ENCODE data around the gene DDX54.

DDX54 gene

DNA sequence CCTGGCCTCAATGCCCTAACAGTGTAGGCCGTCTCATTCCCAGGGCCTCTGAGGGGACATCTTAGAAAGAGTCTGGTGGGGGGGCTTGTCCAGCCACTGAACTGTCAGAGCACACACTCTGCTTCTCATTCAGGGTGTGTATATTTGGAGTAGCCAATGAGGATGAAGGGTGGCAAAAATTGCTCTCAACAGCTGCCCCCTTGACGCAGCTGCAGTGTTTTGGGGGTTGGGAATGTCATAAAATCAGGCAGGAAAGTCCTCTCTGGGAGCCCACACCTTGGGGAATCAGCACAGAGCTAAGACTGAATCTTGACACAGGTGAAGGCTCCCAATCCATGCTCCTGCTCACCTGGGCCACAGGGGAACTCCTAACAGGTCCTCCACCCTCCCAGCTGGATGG is 51.2 kb downstream of the DDX54 start:
- Histone ChIP-seq H3K4me3 (ENCODE audit: low read length, poor library complexity, severe bottlenecking) (no peak overlapping the region), H3K79me2 (ENCODE audit: insufficient read depth, low read length) (no peaks in the 10 kb centered on the region), H3K9me3 (ENCODE audit: insufficient read depth, low read depth, low read length) (no peaks in the 10 kb centered on the region), H3K4me2 (ENCODE audit: low read depth, low read length, poor library complexity, severe bottlenecking) (no peak overlapping the region), H2AFZ (ENCODE audit: low read length) (no peak overlapping the region), H3K27me3 (ENCODE audit: insufficient read depth, low read length, poor library complexity, severe bottlenecking) (no peaks in the 10 kb centered on the region), H3K4me1 (ENCODE audit: insufficient read depth, low read length, poor library complexity, severe bottlenecking) (no peaks in the 10 kb centered on the region), H3K36me3 (ENCODE audit: insufficient read depth, low read length) (no peaks in the 10 kb centered on the region), H3F3A (ENCODE audit: low read depth) (no peaks in the 10 kb centered on the region), H3K9ac (ENCODE audit: low read depth, low read length, poor library complexity, severe bottlenecking) (no peak overlapping the region), H3K9me2 (replicated peaks; ENCODE audit: low read depth, low read length) (no peaks in the 10 kb centered on the region), H4K20me1 (ENCODE audit: insufficient read depth, low read length, poor library complexity, severe bottlenecking) (no peaks in the 10 kb centered on the region)
- no peak for TF ChIP-seq EZH2phosphoT487 (IDR thresholded peaks at IDR 0.05; ENCODE audit: borderline replicate concordance)
- TF ChIP-seq, protein P1, sequence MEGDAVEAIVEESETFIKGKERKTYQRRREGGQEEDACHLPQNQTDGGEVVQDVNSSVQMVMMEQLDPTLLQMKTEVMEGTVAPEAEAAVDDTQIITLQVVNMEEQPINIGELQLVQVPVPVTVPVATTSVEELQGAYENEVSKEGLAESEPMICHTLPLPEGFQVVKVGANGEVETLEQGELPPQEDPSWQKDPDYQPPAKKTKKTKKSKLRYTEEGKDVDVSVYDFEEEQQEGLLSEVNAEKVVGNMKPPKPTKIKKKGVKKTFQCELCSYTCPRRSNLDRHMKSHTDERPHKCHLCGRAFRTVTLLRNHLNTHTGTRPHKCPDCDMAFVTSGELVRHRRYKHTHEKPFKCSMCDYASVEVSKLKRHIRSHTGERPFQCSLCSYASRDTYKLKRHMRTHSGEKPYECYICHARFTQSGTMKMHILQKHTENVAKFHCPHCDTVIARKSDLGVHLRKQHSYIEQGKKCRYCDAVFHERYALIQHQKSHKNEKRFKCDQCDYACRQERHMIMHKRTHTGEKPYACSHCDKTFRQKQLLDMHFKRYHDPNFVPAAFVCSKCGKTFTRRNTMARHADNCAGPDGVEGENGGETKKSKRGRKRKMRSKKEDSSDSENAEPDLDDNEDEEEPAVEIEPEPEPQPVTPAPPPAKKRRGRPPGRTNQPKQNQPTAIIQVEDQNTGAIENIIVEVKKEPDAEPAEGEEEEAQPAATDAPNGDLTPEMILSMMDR (conservative IDR thresholded peaks at IDR 0.05; ENCODE audit: low read length) = no peak

GRCh38 chr12:113133666-113134065 is 51.6 kb downstream of the DDX54 start:
- no peaks in the 10 kb centered on the region for H3K36me3 ChIP-seq (ENCODE audit: insufficient read depth, low read length)
- H3K9ac ChIP-seq (ENCODE audit: low read depth, low read length, poor library complexity, severe bottlenecking) = no peak overlapping the region
- H3K79me2 ChIP-seq (ENCODE audit: insufficient read depth, low read length) = no peaks in the 10 kb centered on the region
- no peaks in the 10 kb centered on the region for H3F3A ChIP-seq (ENCODE audit: low read depth)
- H3K4me2 ChIP-seq (ENCODE audit: low read depth, low read length, poor library complexity, severe bottlenecking) = no peak overlapping the region
- no peak overlapping the region for H2AFZ ChIP-seq (ENCODE audit: low read length)
- no peaks in the 10 kb centered on the region for H3K27me3 ChIP-seq (ENCODE audit: insufficient read depth, low read length, poor library complexity, severe bottlenecking)
- H3K4me1 ChIP-seq (ENCODE audit: insufficient read depth, low read length, poor library complexity, severe bottlenecking) = no peaks in the 10 kb centered on the region
- no peak for TF ChIP-seq EZH2phosphoT487 (IDR thresholded peaks at IDR 0.05; ENCODE audit: borderline replicate concordance)
- TF ChIP-seq, protein P1 (conservative IDR thresholded peaks at IDR 0.05; ENCODE audit: low read length) = no peak
- H3K9me2 ChIP-seq (replicated peaks; ENCODE audit: low read depth, low read length) = no peaks in the 10 kb centered on the region
- H4K20me1 ChIP-seq (ENCODE audit: insufficient read depth, low read length, poor library complexity, severe bottlenecking) = no peaks in the 10 kb centered on the region
- no peaks in the 10 kb centered on the region for H3K9me3 ChIP-seq (ENCODE audit: insufficient read depth, low read depth, low read length)
- no peak overlapping the region for H3K4me3 ChIP-seq (ENCODE audit: low read length, poor library complexity, severe bottlenecking)

DNA sequence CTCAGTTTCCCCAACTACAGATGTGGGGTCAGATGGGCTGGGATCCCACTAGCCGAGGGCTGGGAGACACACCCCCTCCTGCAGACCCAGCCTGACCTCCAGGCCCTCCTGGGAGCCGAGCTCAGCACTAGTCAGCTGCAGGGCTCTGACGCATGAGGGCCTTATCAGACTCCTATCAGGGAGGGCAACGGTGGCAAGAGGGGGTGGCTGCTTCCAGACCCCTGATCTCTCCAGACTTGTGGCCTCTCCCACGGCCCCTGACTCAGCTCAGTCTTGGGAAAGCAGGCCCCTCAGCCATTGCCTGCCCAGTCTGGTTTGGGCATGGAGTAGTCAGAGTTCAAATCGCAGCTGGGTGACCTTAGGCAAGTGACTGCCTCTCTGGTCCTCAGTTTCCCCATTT is 52.2 kb downstream of the DDX54 start:
- H3K9ac ChIP-seq (ENCODE audit: low read depth, low read length, poor library complexity, severe bottlenecking) = no peak overlapping the region
- no peaks in the 10 kb centered on the region for H3K9me3 ChIP-seq (ENCODE audit: insufficient read depth, low read depth, low read length)
- H3K9me2 ChIP-seq (replicated peaks; ENCODE audit: low read depth, low read length) = no peaks in the 10 kb centered on the region
- no peaks in the 10 kb centered on the region for H3K27me3 ChIP-seq (ENCODE audit: insufficient read depth, low read length, poor library complexity, severe bottlenecking)
- no peaks in the 10 kb centered on the region for H3K79me2 ChIP-seq (ENCODE audit: insufficient read depth, low read length)
- no peaks in the 10 kb centered on the region for H4K20me1 ChIP-seq (ENCODE audit: insufficient read depth, low read length, poor library complexity, severe bottlenecking)
- no peak overlapping the region for H3K4me2 ChIP-seq (ENCODE audit: low read depth, low read length, poor library complexity, severe bottlenecking)
- H3K36me3 ChIP-seq (ENCODE audit: insufficient read depth, low read length) = no peaks in the 10 kb centered on the region
- no peaks in the 10 kb centered on the region for H3K4me1 ChIP-seq (ENCODE audit: insufficient read depth, low read length, poor library complexity, severe bottlenecking)
- TF ChIP-seq, protein P1 (conservative IDR thresholded peaks at IDR 0.05; ENCODE audit: low read length) = no peak
- TF ChIP-seq EZH2phosphoT487 (IDR thresholded peaks at IDR 0.05; ENCODE audit: borderline replicate concordance) = no peak
- H2AFZ ChIP-seq (ENCODE audit: low read length) = no peak overlapping the region
- H3K4me3 ChIP-seq (ENCODE audit: low read length, poor library complexity, severe bottlenecking) = no peak overlapping the region
- no peaks in the 10 kb centered on the region for H3F3A ChIP-seq (ENCODE audit: low read depth)
